Esophagus muscularis mucosa (tissue), 4 donors: ENCODE measurements around the gene TMTC2.

ENCODE experiments used
- EP300 ChIP-seq: sonication (generic); formaldehyde crosslinking; IDR thresholded peaks from one replicate; pipeline ENCODE4 v1.6.1; 2017; ENCODE audit warnings: antibody characterized with exemption
- POLR2A ChIP-seq: fragments of 450-650 bp; IDR thresholded peaks from one replicate; pipeline ENCODE4 v1.6.1; 2017; ENCODE audit warnings: antibody characterized with exemption, moderate library complexity, mild to moderate bottlenecking, low read depth
- TF ChIP-seq, protein P1 (sequence below), 3 experiments: fragments of 200-600 bp in 2 of 3; fragments of 450-650 bp in 1 of 3; sonication (generic) in 2 of 3; IDR thresholded peaks; one replicate each; pipeline ENCODE4 v1.5.1; 2017 to 2019; ENCODE audit warnings: antibody characterized with exemption in 3 of 3, mild to moderate bottlenecking in 2 of 3, moderate library complexity in 1 of 3

GRCh38 chr12:83015390-83016217 is 328.9 kb downstream of the TMTC2 start:
- TF ChIP-seq, protein P1, sequence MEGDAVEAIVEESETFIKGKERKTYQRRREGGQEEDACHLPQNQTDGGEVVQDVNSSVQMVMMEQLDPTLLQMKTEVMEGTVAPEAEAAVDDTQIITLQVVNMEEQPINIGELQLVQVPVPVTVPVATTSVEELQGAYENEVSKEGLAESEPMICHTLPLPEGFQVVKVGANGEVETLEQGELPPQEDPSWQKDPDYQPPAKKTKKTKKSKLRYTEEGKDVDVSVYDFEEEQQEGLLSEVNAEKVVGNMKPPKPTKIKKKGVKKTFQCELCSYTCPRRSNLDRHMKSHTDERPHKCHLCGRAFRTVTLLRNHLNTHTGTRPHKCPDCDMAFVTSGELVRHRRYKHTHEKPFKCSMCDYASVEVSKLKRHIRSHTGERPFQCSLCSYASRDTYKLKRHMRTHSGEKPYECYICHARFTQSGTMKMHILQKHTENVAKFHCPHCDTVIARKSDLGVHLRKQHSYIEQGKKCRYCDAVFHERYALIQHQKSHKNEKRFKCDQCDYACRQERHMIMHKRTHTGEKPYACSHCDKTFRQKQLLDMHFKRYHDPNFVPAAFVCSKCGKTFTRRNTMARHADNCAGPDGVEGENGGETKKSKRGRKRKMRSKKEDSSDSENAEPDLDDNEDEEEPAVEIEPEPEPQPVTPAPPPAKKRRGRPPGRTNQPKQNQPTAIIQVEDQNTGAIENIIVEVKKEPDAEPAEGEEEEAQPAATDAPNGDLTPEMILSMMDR (IDR thresholded peaks at IDR 0.05), result no peak
- TF ChIP-seq EP300 (no peak), POLR2A (no peak)
